ENCODE results near the gene TNNC2. TPM values are rescaled to one million over a fixed set of nuclear protein-coding genes. Genes with fewer than 3 reads are reported as not detected.

TNNC2 gene
- total RNA-seq, 1 experiment from 2014 or later, result 4.6 TPM

- Mint-ChIP-seq H3K27me3 (ENCODE audit: low read depth) (no peaks in the 10 kb centered on the region), H3K36me3 (ENCODE audit: insufficient read depth in 1 of 3, low read depth in 3 of 3) (peaks cover 8 to 48% (median 46%) of the 10 kb centered on the region in 3 experiments), H3K4me1 (peaks cover 15 to 16% of the 10 kb centered on the region in 2 experiments), H3K4me3 (no peak overlapping the region), H3K9me3 (no peaks in the 10 kb centered on the region), H3K27ac (peak overlapping the region in 2 of 3 experiments; percentile 75 to 77; a peak in 3 of 7 replicates)
- no peak overlapping the region for H3K4ac ChIP-seq (ENCODE audit: low read depth, low read length)
- no peak overlapping the region for H3K9ac ChIP-seq (ENCODE audit: extremely low read depth, insufficient read length, low read length)
- no peak overlapping the region for H4K91ac ChIP-seq (ENCODE audit: insufficient read length, low read depth, low read length)
- no peak overlapping the region for H4K8ac ChIP-seq (replicated peaks; ENCODE audit: insufficient read length, low read depth, low read length)
- H4K20me1 ChIP-seq (ENCODE audit: control insufficient read depth, insufficient read depth, insufficient read length), result no peaks in the 10 kb centered on the region
- H2AFZ ChIP-seq (ENCODE audit: low read length), result no peak overlapping the region
- no peaks in the 10 kb centered on the region for H3K23me2 ChIP-seq (ENCODE audit: insufficient read length, low read depth, low read length, poor library complexity, severe bottlenecking)
- no peak overlapping the region for H3K14ac ChIP-seq (ENCODE audit: insufficient read depth, low read length)
- WGBS (ENCODE audit: extremely low coverage, insufficient read length, low lambda C conversion rate), result no CpG with 5 or more reads among the region's 8 CpGs
- H3T11ph ChIP-seq (ENCODE audit: low read length), result no peak overlapping the region
- H2AK5ac ChIP-seq (ENCODE audit: insufficient read length, low read length), result no peak overlapping the region
- 0 out of 2 replicates have a peak, but pooled peaks cover 3% of the 10 kb centered on the region for H3K4me1 ChIP-seq (ENCODE audit: insufficient read depth, low read length)
- no peaks in the 10 kb centered on the region for H3K27me3 ChIP-seq (ENCODE audit: insufficient read depth, low read length)
- DNase-seq, result no peak
- H3K18ac ChIP-seq (ENCODE audit: insufficient read length, low read depth, low read length), result no peak overlapping the region
- no peak overlapping the region for H4K5ac ChIP-seq (ENCODE audit: insufficient read length, low read depth, low read length)
- no peak overlapping the region for H2BK12ac ChIP-seq (ENCODE audit: insufficient read length, low read depth, low read length)
- no peak overlapping the region for H3K56ac ChIP-seq (ENCODE audit: insufficient read length, low read depth, low read length)
- no peaks in the 10 kb centered on the region for H3K79me2 ChIP-seq (ENCODE audit: insufficient read depth, low read length)
- no peaks in the 10 kb centered on the region for H3K9me3 ChIP-seq (ENCODE audit: control insufficient read depth, low read depth, low read length)
- TF ChIP-seq CTCF (conservative IDR thresholded peaks at IDR 0.05), result no peak
- H2BK20ac ChIP-seq (ENCODE audit: low read depth, low read length, poor library complexity, severe bottlenecking), result no peak overlapping the region
- H3K27ac ChIP-seq (ENCODE audit: insufficient read length, low read depth, low read length), result no peak overlapping the region
- no peak overlapping the region for H3K23ac ChIP-seq (ENCODE audit: insufficient read length, low read depth, low read length)
- no peak overlapping the region for H2BK5ac ChIP-seq (ENCODE audit: insufficient read length, low read length)
- H3K4me2 ChIP-seq (ENCODE audit: insufficient read depth, insufficient read length, low read length), result no peak overlapping the region
- no peak overlapping the region for H2BK15ac ChIP-seq (ENCODE audit: low read depth, low read length)
- H2BK120ac ChIP-seq (ENCODE audit: low read depth, low read length, poor library complexity, severe bottlenecking), result no peak overlapping the region
- H3K79me1 ChIP-seq (ENCODE audit: insufficient read depth, low read depth, low read length, poor library complexity, severe bottlenecking), result no peaks in the 10 kb centered on the region
Observed at GRCh38 chr20:45848421-45848820, 21.3 kb upstream of the TNNC2 start.

Data from H9 (cell line).